Measurements from ENCODE around the gene PTRH2.

DNA sequence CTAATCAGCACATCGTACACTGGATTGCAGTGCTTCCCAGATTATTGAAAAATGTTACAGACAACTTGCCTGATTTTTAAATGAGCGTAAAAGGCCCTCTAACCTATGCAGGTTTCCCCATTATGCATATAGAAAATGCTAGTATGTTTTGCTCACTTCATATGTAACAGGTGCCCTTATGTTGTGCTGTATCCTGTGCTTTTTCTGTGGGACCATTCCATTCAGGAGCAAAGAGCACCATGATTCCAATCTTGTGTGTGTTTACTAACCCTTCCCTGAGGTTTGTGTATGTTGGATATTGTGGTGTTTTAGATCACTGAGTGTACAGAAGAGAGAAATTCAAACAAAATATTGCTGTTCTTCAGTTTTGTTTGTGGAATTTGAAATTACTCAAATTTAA lies 12.9 kb downstream of the PTRH2 start:
- TF ChIP-seq, protein P1, sequence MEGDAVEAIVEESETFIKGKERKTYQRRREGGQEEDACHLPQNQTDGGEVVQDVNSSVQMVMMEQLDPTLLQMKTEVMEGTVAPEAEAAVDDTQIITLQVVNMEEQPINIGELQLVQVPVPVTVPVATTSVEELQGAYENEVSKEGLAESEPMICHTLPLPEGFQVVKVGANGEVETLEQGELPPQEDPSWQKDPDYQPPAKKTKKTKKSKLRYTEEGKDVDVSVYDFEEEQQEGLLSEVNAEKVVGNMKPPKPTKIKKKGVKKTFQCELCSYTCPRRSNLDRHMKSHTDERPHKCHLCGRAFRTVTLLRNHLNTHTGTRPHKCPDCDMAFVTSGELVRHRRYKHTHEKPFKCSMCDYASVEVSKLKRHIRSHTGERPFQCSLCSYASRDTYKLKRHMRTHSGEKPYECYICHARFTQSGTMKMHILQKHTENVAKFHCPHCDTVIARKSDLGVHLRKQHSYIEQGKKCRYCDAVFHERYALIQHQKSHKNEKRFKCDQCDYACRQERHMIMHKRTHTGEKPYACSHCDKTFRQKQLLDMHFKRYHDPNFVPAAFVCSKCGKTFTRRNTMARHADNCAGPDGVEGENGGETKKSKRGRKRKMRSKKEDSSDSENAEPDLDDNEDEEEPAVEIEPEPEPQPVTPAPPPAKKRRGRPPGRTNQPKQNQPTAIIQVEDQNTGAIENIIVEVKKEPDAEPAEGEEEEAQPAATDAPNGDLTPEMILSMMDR (IDR thresholded peaks at IDR 0.05), result no peak
- TF ChIP-seq POLR2A (IDR thresholded peaks at IDR 0.05) (no peak), EP300 (IDR thresholded peaks at IDR 0.05) (no peak)

All from tibial nerve (tissue), 4 donors.